ENCODE results near the gene SPNS2.

SPNS2 gene

GRCh38 chr17:4498461-4499397, at the start of gene SPNS2:
Gene SPNS2 (plus strand): TSS chr17:4498881. CDS start chr17:4499048, 167 bp downstream.
- peak; percentile 30 to 57 (median 56) for DNase-seq (ENCODE audit: low read depth in 3 of 3)

- DNase-seq (ENCODE audit: low read depth in 3 of 3) = no peak
Measured at GRCh38 chr17:4449736-4450135, 48.9 kb upstream of the SPNS2 start.

GRCh38 chr17:4450710-4451316, 47.9 kb upstream of the SPNS2 start:
- DNase-seq (ENCODE audit: low read depth in 3 of 3) = no peak

- no peak for DNase-seq (ENCODE audit: low read depth in 3 of 3)
Measured at GRCh38 chr17:4453812-4454591, 44.7 kb upstream of the SPNS2 start.

- no peak for DNase-seq (ENCODE audit: low read depth in 3 of 3)
Measured at GRCh38 chr17:4460661-4461060, 38.0 kb upstream of the SPNS2 start.

GRCh38 chr17:4463818-4464476, 34.7 kb upstream of the SPNS2 start:
- no peak for DNase-seq (ENCODE audit: low read depth in 3 of 3)

GRCh38 chr17:4465786-4466185, 32.9 kb upstream of the SPNS2 start:
- DNase-seq (ENCODE audit: low read depth in 3 of 3) = no peak

GRCh38 chr17:4467287-4467686, 31.4 kb upstream of the SPNS2 start:
- DNase-seq (ENCODE audit: low read depth in 3 of 3) = no peak

GRCh38 chr17:4469552-4469951, 29.1 kb upstream of the SPNS2 start:
- DNase-seq (ENCODE audit: low read depth in 3 of 3) = no peak

- no peak for DNase-seq (ENCODE audit: low read depth in 3 of 3)
Measured at GRCh38 chr17:4472286-4472685, 26.4 kb upstream of the SPNS2 start.

GRCh38 chr17:4474093-4474492, 24.6 kb upstream of the SPNS2 start:
- no peak for DNase-seq (ENCODE audit: low read depth in 3 of 3)

GRCh38 chr17:4475001-4475400, 23.7 kb upstream of the SPNS2 start:
- DNase-seq (ENCODE audit: low read depth in 3 of 3) = no peak

- no peak for DNase-seq (ENCODE audit: low read depth in 3 of 3)
Measured at GRCh38 chr17:4475463-4475862, 23.2 kb upstream of the SPNS2 start.

GRCh38 chr17:4476017-4476416, 22.7 kb upstream of the SPNS2 start:
- no peak for DNase-seq (ENCODE audit: low read depth in 3 of 3)

- DNase-seq (ENCODE audit: low read depth in 3 of 3) = no peak
Measured at GRCh38 chr17:4476511-4477070, 22.1 kb upstream of the SPNS2 start.

GRCh38 chr17:4477255-4477791, 21.4 kb upstream of the SPNS2 start:
- no peak for DNase-seq (ENCODE audit: low read depth in 3 of 3)

- no peak for DNase-seq (ENCODE audit: low read depth in 3 of 3)
Measured at GRCh38 chr17:4478318-4478830, 20.3 kb upstream of the SPNS2 start.

- no peak for DNase-seq (ENCODE audit: low read depth in 3 of 3)
Measured at GRCh38 chr17:4479340-4479981, 19.2 kb upstream of the SPNS2 start.

GRCh38 chr17:4479982-4480751, 18.5 kb upstream of the SPNS2 start:
- no peak for DNase-seq (ENCODE audit: low read depth in 3 of 3)
